Karpas-422 (cell line): ENCODE measurements around the gene CDC16. TPM values are rescaled to one million over a fixed set of nuclear protein-coding genes. Genes with fewer than 3 reads are reported as not detected.
"Not testable (repeated sequence)": the region's sequence is repeated elsewhere in the genome, so short reads cannot be mapped to it uniquely, and the experiment has no call there.

Experiments
- DNase-seq: peaks from one replicate; pipeline ENCODE4 v3.0.0-alpha.2; 2015
- H2AFZ ChIP-seq: fragments of 200-600 bp; sonication (generic); 2 replicates; pipeline ENCODE4 v1.6.1; 2014; ENCODE audit warnings: antibody characterized with exemption, low read length, mixed read lengths
- H3K27ac ChIP-seq: fragments of 200-600 bp; sonication (generic); 2 replicates; pipeline ENCODE4 v1.5.1; 2014; ENCODE audit warnings: mild to moderate bottlenecking, low read length, moderate library complexity
- H3K27me3 ChIP-seq: fragments of 200-600 bp; sonication (generic); 2 replicates; pipeline ENCODE4 v1.6.1; 2014; ENCODE audit warnings: low read length, mixed read lengths
- H3K36me3 ChIP-seq: fragments of 200-600 bp; sonication (generic); 2 replicates; pipeline ENCODE4 v1.6.1; 2014; ENCODE audit warnings: low read length, mixed read lengths; ENCODE audit not compliant: insufficient read depth
- H3K4me1 ChIP-seq: fragments of 200-600 bp; sonication (generic); 2 replicates; pipeline ENCODE4 v1.6.1; 2014; ENCODE audit warnings: mild to moderate bottlenecking, low read length, mixed read lengths
- H3K4me2 ChIP-seq: fragments of 200-600 bp; sonication (generic); 2 replicates; pipeline ENCODE4 v1.6.1; 2014; ENCODE audit warnings: low read length, low read depth, mild to moderate bottlenecking; ENCODE audit not compliant: poor library complexity, severe bottlenecking
- H3K4me3 ChIP-seq: fragments of 200-600 bp; sonication (generic); 2 replicates; pipeline ENCODE4 v1.5.1; 2014; ENCODE audit warnings: mild to moderate bottlenecking, antibody characterized with exemption, low read length, mixed read lengths
- H3K79me2 ChIP-seq: fragments of 200-600 bp; sonication (generic); 2 replicates; pipeline ENCODE4 v1.6.1; 2014; ENCODE audit warnings: mild to moderate bottlenecking, low read length, mixed read lengths
- H3K9ac ChIP-seq: fragments of 200-600 bp; sonication (generic); 2 replicates; pipeline ENCODE4 v1.6.0; 2014; ENCODE audit warnings: low read length
- H3K9me2 ChIP-seq: fragments of 200-600 bp; sonication (generic), shearing (Covaris generic); replicated peaks from 2 replicates; pipeline ENCODE4 v1.6.0; 2014; ENCODE audit warnings: mild to moderate bottlenecking, low read length, moderate library complexity; ENCODE audit not compliant: insufficient read depth
- H3K9me3 ChIP-seq: fragments of 300-700, 200-600 bp; sonication (generic); 2 replicates; pipeline ENCODE4 v1.6.1; 2014; ENCODE audit warnings: low read length, mixed read lengths
- H4K20me1 ChIP-seq: fragments of 200-600 bp; sonication (generic); 2 replicates; pipeline ENCODE4 v1.6.1; 2014; ENCODE audit warnings: mild to moderate bottlenecking, antibody characterized with exemption, low read length, low read depth; ENCODE audit not compliant: insufficient read depth
- total RNA-seq: library from RNA; depleted of rRNA; stranded (reverse); fragments of >200 nt; shearing (Covaris generic); gene quantifications from 2 replicates; pipeline ENCODE4 v1.2.3, GENCODE V29; 2014; ENCODE audit warnings: low replicate concordance

Gene CDC16
- total RNA-seq, 1 experiment from 2014 or later, result 57.1 TPM

GRCh38 chr13:114259374-114259773, 24.7 kb downstream of the CDC16 start:
- H3K4me3 ChIP-seq, result no peak overlapping the region
- H3K4me2 ChIP-seq, result no peak overlapping the region
- peaks cover 8% of the 10 kb centered on the region; the same call in 1 of the 2 replicates for H3K79me2 ChIP-seq
- H4K20me1 ChIP-seq, result no peaks in the 10 kb centered on the region
- H3K9ac ChIP-seq, result no peak overlapping the region
- H3K9me3 ChIP-seq, result no peaks in the 10 kb centered on the region
- no peaks in the 10 kb centered on the region for H3K27me3 ChIP-seq
- H3K9me2 ChIP-seq, result no peaks in the 10 kb centered on the region
- H2AFZ ChIP-seq, result no peak overlapping the region
- no peak overlapping the region for H3K27ac ChIP-seq
- no peaks in the 10 kb centered on the region for H3K4me1 ChIP-seq
- no peak for DNase-seq
- peaks cover 88% of the 10 kb centered on the region for H3K36me3 ChIP-seq

- H3K9me3 ChIP-seq, result no peaks in the 10 kb centered on the region
- no peak overlapping the region for H3K27ac ChIP-seq
- H3K9ac ChIP-seq, result no peak overlapping the region
- no peak overlapping the region for H2AFZ ChIP-seq
- H3K4me3 ChIP-seq, result no peak overlapping the region
- peaks cover 88% of the 10 kb centered on the region for H3K36me3 ChIP-seq
- H4K20me1 ChIP-seq, result no peaks in the 10 kb centered on the region
- no peak overlapping the region for H3K4me2 ChIP-seq
- no peaks in the 10 kb centered on the region for H3K9me2 ChIP-seq
- H3K79me2 ChIP-seq, result peaks cover 8% of the 10 kb centered on the region; the same call in 1 of the 2 replicates
- no peak for DNase-seq
- no peaks in the 10 kb centered on the region for H3K4me1 ChIP-seq
- no peaks in the 10 kb centered on the region for H3K27me3 ChIP-seq
Measured at GRCh38 chr13:114259974-114260373, 25.3 kb downstream of the CDC16 start.

- Histone ChIP-seq H3K9me3 (no peaks in the 10 kb centered on the region), H3K27me3 (no peaks in the 10 kb centered on the region), H3K4me3 (no peak overlapping the region), H3K36me3 (peaks cover 89% of the 10 kb centered on the region), H3K9me2 (no peaks in the 10 kb centered on the region), H4K20me1 (no peaks in the 10 kb centered on the region), H3K27ac (no peak overlapping the region), H2AFZ (no peak overlapping the region), H3K4me1 (no peaks in the 10 kb centered on the region), H3K9ac (no peak overlapping the region), H3K79me2 (peaks cover 4% of the 10 kb centered on the region; the same call in 1 of the 2 replicates), H3K4me2 (no peak overlapping the region)
- DNase-seq, result no peak
Measured at GRCh38 chr13:114260814-114261213, 26.1 kb downstream of the CDC16 start.

GRCh38 chr13:114261328-114261965, 26.8 kb downstream of the CDC16 start:
- Histone ChIP-seq H3K9me3 (no peaks in the 10 kb centered on the region), H3K4me2 (no peak overlapping the region), H3K27ac (no peak overlapping the region), H3K9ac (no peak overlapping the region), H3K4me1 (no peaks in the 10 kb centered on the region), H3K9me2 (no peaks in the 10 kb centered on the region), H3K36me3 (peaks cover 89% of the 10 kb centered on the region), H4K20me1 (no peaks in the 10 kb centered on the region), H3K27me3 (no peaks in the 10 kb centered on the region), H3K4me3 (no peak overlapping the region), H3K79me2 (peaks cover 3% of the 10 kb centered on the region; the same call in 1 of the 2 replicates), H2AFZ (no peak overlapping the region)
- DNase-seq, result no peak

GRCh38 chr13:114263578-114263977, 28.9 kb downstream of the CDC16 start:
- H3K9me2 ChIP-seq, result no peaks in the 10 kb centered on the region
- H3K4me2 ChIP-seq, result no peak overlapping the region
- no peaks in the 10 kb centered on the region for H3K27me3 ChIP-seq
- H3K4me3 ChIP-seq, result no peak overlapping the region
- H3K79me2 ChIP-seq, result peaks cover 3% of the 10 kb centered on the region; the same call in 1 of the 2 replicates
- peaks cover 94% of the 10 kb centered on the region for H3K36me3 ChIP-seq
- no peak overlapping the region for H2AFZ ChIP-seq
- no peaks in the 10 kb centered on the region for H4K20me1 ChIP-seq
- no peak for DNase-seq
- peaks cover 3% of the 10 kb centered on the region; the same call in 1 of the 2 replicates for H3K9me3 ChIP-seq
- no peak overlapping the region for H3K27ac ChIP-seq
- peaks cover 12% of the 10 kb centered on the region for H3K4me1 ChIP-seq
- H3K9ac ChIP-seq, result no peak overlapping the region

GRCh38 chr13:114264313-114264712, 29.6 kb downstream of the CDC16 start:
- not testable (repeated sequence) for H3K9me2 ChIP-seq, H3K9me3 ChIP-seq, H3K9ac ChIP-seq, H2AFZ ChIP-seq, H4K20me1 ChIP-seq, H3K27ac ChIP-seq, H3K27me3 ChIP-seq, H3K4me3 ChIP-seq, DNase-seq, H3K4me2 ChIP-seq, H3K79me2 ChIP-seq
- H3K4me1 ChIP-seq, result peaks cover 16% of the 10 kb centered on the region
- peaks cover 96% of the 10 kb centered on the region for H3K36me3 ChIP-seq

GRCh38 chr13:114264886-114265611, 30.4 kb downstream of the CDC16 start:
- Histone ChIP-seq H3K36me3 (peaks cover 92% of the 10 kb centered on the region), H3K79me2 (peaks cover 3% of the 10 kb centered on the region; the same call in 1 of the 2 replicates), H3K4me2 (no peak overlapping the region), H2AFZ (no peak overlapping the region), H3K9me3 (peaks cover 3% of the 10 kb centered on the region; the same call in 1 of the 2 replicates), H3K4me1 (peaks cover 16% of the 10 kb centered on the region), H3K9me2 (no peaks in the 10 kb centered on the region), H3K9ac (no peak overlapping the region), H4K20me1 (no peaks in the 10 kb centered on the region), H3K27ac (no peak overlapping the region), H3K4me3 (no peak overlapping the region), H3K27me3 (no peaks in the 10 kb centered on the region)
- DNase-seq, result no peak

- Histone ChIP-seq H3K4me3 (no peak overlapping the region), H2AFZ (no peak overlapping the region), H3K4me1 (peaks cover 16% of the 10 kb centered on the region), H3K9ac (no peak overlapping the region), H3K9me2 (no peaks in the 10 kb centered on the region), H3K27ac (no peak overlapping the region), H3K4me2 (no peak overlapping the region), H3K79me2 (peaks cover 3% of the 10 kb centered on the region; the same call in 1 of the 2 replicates), H3K36me3 (peaks cover 80% of the 10 kb centered on the region), H3K27me3 (no peaks in the 10 kb centered on the region), H3K9me3 (peaks cover 3% of the 10 kb centered on the region; the same call in 1 of the 2 replicates), H4K20me1 (no peaks in the 10 kb centered on the region)
- no peak for DNase-seq
Measured at GRCh38 chr13:114266241-114266640, 31.5 kb downstream of the CDC16 start.
